Hindlimb muscle (tissue), 1 donor: ENCODE results near the gene CFAP298. TPM values are rescaled to one million over a fixed set of nuclear protein-coding genes. Genes with fewer than 3 reads are reported as not detected.
A peak's percentile ranks its signal among the peaks of the same experiment; 100 is the strongest.

ENCODE experiments used
- DNase-seq: peaks from one replicate; pipeline ENCODE4 v3.0.0-alpha.2; 2013
- polyA plus RNA-seq: library from polyadenylated mRNA; unstranded; fragments of 120-200 nt; gene quantifications from one replicate; pipeline ENCODE4 v1.2.1, GENCODE V29; 2013; ENCODE audit not compliant: insufficient read length

CFAP298 gene
- polyA plus RNA-seq, 1 donor, result 28.1 TPM

- DNase-seq, result no peak
These were observed 13.1 kb downstream of the CFAP298 start for GRCh38 chr21:32599091-32599490.

- DNase-seq, result no peak
These were observed 15.0 kb downstream of the CFAP298 start for GRCh38 chr21:32597205-32597604.

GRCh38 chr21:32595431-32595830 lies 16.7 kb downstream of the CFAP298 start:
- DNase-seq, result no peak

- no peak for DNase-seq
These were observed 18.5 kb downstream of the CFAP298 start for GRCh38 chr21:32593690-32594089.

GRCh38 chr21:32592929-32593502 lies 19.2 kb downstream of the CFAP298 start:
- DNase-seq, result no peak

- DNase-seq, result no peak
These were observed 22.0 kb downstream of the CFAP298 start for GRCh38 chr21:32590130-32590529.

GRCh38 chr21:32587651-32588050 lies 24.5 kb downstream of the CFAP298 start:
- DNase-seq, result no peak

GRCh38 chr21:32587120-32587519 lies 25.1 kb downstream of the CFAP298 start:
- DNase-seq, result no peak

- DNase-seq, result no peak
These were observed 26.2 kb downstream of the CFAP298 start for GRCh38 chr21:32585970-32586369.

- no peak for DNase-seq
These were observed 27.0 kb downstream of the CFAP298 start, which contains the start of gene TCP10L for GRCh38 chr21:32585042-32585710. Gene TCP10L, minus strand, starts transcription at chr21:32585523. Its CDS starts 1,219 bp downstream, at chr21:32584304.

- DNase-seq, result no peak
These were observed 27.7 kb downstream of the CFAP298 start for GRCh38 chr21:32584472-32584871.

- DNase-seq, result no peak
These were observed 30.4 kb downstream of the CFAP298 start for GRCh38 chr21:32581732-32582131.

GRCh38 chr21:32580949-32581348 lies 31.2 kb downstream of the CFAP298 start:
- DNase-seq, result no peak

- DNase-seq, result no peak
These were observed 34.0 kb downstream of the CFAP298 start for GRCh38 chr21:32578107-32578691.

GRCh38 chr21:32576011-32576410 lies 36.2 kb downstream of the CFAP298 start:
- no peak for DNase-seq

GRCh38 chr21:32574946-32575925 lies 36.9 kb downstream of the CFAP298 start:
- no peak for DNase-seq

GRCh38 chr21:32572574-32573420 lies 39.4 kb downstream of the CFAP298 start:
- DNase-seq, result no peak

GRCh38 chr21:32570456-32570855 lies 41.7 kb downstream of the CFAP298 start:
- no peak for DNase-seq

- DNase-seq, result peak; percentile 81
These were observed 42.6 kb downstream of the CFAP298 start for GRCh38 chr21:32569261-32570230.

GRCh38 chr21:32567626-32568025 lies 44.6 kb downstream of the CFAP298 start:
- DNase-seq, result no peak
